Measurements from ENCODE around the gene POT1.
"Not testable (repeated sequence)": the region's sequence is repeated elsewhere in the genome, so short reads cannot be mapped to it uniquely, and the experiment has no call there.

The POT1 gene

GRCh38 chr7:124929467-124930172 lies at the start of gene POT1:
Gene POT1 (minus strand): TSS chr7:124929825. CDS start chr7:124897173, 32,652 bp downstream.
- DNase-seq (ENCODE audit: low spot score): peak; percentile 99

- DNase-seq (ENCODE audit: low spot score): not testable (repeated sequence)
Measured at GRCh38 chr7:124975131-124975530, 45.5 kb upstream of the POT1 start.

GRCh38 chr7:124965553-124965952 lies 35.9 kb upstream of the POT1 start:
- DNase-seq (ENCODE audit: low spot score): no peak

GRCh38 chr7:124959676-124960075 lies 30.1 kb upstream of the POT1 start:
- DNase-seq (ENCODE audit: low spot score): no peak

- not testable (repeated sequence) for DNase-seq (ENCODE audit: low spot score)
Measured at GRCh38 chr7:124957952-124958351, 28.3 kb upstream of the POT1 start.

GRCh38 chr7:124956160-124956559 lies 26.5 kb upstream of the POT1 start:
- DNase-seq (ENCODE audit: low spot score): no peak

- no peak for DNase-seq (ENCODE audit: low spot score)
Measured at GRCh38 chr7:124954790-124955189, 25.2 kb upstream of the POT1 start.

GRCh38 chr7:124945680-124946079 lies 16.1 kb upstream of the POT1 start:
- DNase-seq (ENCODE audit: low spot score): no peak

GRCh38 chr7:124943472-124943871 lies 13.8 kb upstream of the POT1 start:
- no peak for DNase-seq (ENCODE audit: low spot score)

GRCh38 chr7:124942399-124942798 lies 12.8 kb upstream of the POT1 start:
- no peak for DNase-seq (ENCODE audit: low spot score)

GRCh38 chr7:124940306-124940705 lies 10.7 kb upstream of the POT1 start:
- DNase-seq (ENCODE audit: low spot score): no peak

GRCh38 chr7:124938128-124938527 lies 8.5 kb upstream of the POT1 start:
- no peak for DNase-seq (ENCODE audit: low spot score)

GRCh38 chr7:124937076-124937475 lies 7.5 kb upstream of the POT1 start:
- DNase-seq (ENCODE audit: low spot score): no peak

GRCh38 chr7:124934841-124935240 lies 5.2 kb upstream of the POT1 start:
- DNase-seq (ENCODE audit: low spot score): no peak

- no peak for DNase-seq (ENCODE audit: low spot score)
Measured at GRCh38 chr7:124930655-124931597, 1.3 kb upstream of the POT1 start.

- no peak for DNase-seq (ENCODE audit: low spot score)
Measured at GRCh38 chr7:124930173-124930623, 573 bp upstream of the POT1 start.

- no peak for DNase-seq (ENCODE audit: low spot score)
Measured at GRCh38 chr7:124924906-124925305, 4.7 kb downstream of the POT1 start.

GRCh38 chr7:124922200-124922599 lies 7.4 kb downstream of the POT1 start:
- DNase-seq (ENCODE audit: low spot score): no peak

- DNase-seq (ENCODE audit: low spot score): no peak
Measured at GRCh38 chr7:124919841-124920240, 9.8 kb downstream of the POT1 start.

GRCh38 chr7:124918662-124919061 lies 11.0 kb downstream of the POT1 start:
- DNase-seq (ENCODE audit: low spot score): no peak

- no peak for DNase-seq (ENCODE audit: low spot score)
Measured at GRCh38 chr7:124915242-124915641, 14.4 kb downstream of the POT1 start.

GRCh38 chr7:124914298-124914697 lies 15.3 kb downstream of the POT1 start:
- DNase-seq (ENCODE audit: low spot score): no peak

- DNase-seq (ENCODE audit: low spot score): no peak
Measured at GRCh38 chr7:124912972-124913371, 16.7 kb downstream of the POT1 start.
